Activated CD8-positive, alpha-beta memory T cell treated with anti-CD3 and anti-CD28 coated beads for 1 hour (primary cell): ENCODE results near the gene TXNRD2.
"Not testable (repeated sequence)": the region's sequence is repeated elsewhere in the genome, so short reads cannot be mapped to it uniquely, and the experiment has no call there.

ENCODE experiments used
- DNase-seq, 2 donors: peaks; one replicate each; pipeline ENCODE4 v3.0.0-alpha.2; 2020; ENCODE audit warnings: low read depth in 1 of 2; ENCODE audit errors: extremely low read depth in 1 of 2

TXNRD2 gene

DNA sequence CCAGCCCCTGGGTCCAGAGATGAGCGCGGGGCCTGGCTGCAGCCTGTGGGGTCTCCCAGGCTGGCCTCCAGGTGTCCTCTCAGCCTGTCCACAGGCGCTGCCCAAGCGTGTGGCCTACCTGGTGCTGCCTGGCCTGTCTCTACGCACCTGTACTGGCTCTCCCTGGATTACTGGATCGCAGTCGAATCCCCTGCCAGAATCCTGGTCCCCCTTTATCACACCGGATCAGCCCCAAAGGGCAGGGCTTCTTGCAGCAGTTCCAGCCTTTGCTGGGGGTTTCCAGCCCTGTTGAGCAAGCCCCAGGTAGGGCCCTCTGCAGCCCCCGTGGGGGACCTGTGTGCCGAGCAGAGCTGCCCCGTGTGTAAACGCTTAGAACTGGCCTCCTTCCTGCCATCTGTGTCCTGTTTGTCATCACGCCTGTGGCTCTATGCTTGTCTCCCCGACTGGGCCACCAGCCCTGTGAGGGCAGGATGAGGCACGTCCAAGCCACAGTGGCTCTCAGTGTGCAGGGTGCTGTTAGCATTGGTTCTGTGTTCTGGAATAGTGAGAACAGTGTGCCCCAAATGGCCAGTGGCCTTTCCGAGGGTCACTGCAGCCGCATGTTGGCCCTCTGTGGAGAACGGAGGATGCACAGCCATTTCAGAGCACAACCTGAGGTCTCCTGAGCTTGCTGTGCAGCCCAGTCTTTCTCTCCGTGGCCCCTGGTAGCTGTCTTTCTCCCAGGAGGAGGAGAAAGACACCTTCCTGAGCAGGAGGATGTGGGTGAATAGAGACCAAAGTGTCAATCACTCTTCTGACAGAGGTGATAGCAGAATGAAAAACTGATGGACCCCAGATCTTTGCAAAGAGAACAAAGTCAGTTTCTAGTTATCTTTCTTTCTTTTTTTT is 13.9 kb upstream of the TXNRD2 start:
- no peak for DNase-seq

DNA sequence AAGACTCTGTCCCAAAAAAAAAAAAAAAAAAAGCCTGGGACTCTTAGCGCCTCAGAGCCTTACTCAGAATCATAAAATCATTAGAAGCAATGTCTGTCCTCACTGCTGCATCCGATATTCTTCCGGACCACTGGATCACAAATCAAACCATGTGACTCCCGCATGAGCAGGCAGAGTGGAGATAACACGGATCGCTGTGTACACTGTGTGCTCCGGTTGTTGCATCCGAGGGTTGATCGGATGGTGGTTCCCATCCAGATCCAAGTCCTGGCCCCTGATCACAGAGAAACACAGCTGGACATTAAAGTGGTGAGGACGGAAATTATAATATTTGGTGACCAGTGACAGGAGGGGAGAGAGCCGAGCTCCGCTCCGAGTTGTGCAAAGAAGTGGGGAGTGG is 9.7 kb upstream of the TXNRD2 start:
- DNase-seq: no peak

DNA sequence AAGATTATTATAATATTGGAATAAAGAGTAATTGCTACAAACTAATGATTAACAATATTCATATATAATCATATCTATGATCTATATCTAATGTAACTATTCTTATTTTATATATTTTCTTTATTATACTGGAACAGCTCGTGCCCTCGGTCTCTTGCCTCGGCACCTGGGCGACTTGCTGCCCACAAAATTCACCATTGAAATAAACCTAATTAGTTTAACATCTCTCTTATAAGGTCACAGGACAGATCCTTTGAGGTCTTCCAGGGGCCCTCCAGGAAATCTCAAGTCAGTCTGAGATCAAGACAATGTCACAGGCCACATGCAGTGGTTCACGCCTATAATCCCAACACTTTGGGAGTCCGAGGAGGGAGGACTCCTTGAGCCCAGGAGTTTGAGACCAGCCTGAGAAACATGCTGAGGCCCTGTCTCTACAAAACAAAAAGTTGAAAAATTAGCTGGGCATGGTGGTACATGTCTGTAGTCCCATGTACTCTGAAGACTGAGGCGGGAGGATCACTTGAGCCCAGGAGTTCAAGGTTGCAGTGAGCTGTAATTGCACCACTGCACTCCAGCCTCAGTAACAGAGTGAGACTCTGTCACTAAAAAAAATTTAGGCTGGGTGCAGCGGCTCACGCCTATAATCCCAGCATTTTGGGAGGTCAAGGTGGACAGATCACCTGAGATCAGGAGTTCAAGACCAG is 6.6 kb upstream of the TXNRD2 start:
- DNase-seq: no peak

GRCh38 chr22:19943082-19944026 is 1.7 kb upstream of the TXNRD2 start:
- no peak for DNase-seq

DNA sequence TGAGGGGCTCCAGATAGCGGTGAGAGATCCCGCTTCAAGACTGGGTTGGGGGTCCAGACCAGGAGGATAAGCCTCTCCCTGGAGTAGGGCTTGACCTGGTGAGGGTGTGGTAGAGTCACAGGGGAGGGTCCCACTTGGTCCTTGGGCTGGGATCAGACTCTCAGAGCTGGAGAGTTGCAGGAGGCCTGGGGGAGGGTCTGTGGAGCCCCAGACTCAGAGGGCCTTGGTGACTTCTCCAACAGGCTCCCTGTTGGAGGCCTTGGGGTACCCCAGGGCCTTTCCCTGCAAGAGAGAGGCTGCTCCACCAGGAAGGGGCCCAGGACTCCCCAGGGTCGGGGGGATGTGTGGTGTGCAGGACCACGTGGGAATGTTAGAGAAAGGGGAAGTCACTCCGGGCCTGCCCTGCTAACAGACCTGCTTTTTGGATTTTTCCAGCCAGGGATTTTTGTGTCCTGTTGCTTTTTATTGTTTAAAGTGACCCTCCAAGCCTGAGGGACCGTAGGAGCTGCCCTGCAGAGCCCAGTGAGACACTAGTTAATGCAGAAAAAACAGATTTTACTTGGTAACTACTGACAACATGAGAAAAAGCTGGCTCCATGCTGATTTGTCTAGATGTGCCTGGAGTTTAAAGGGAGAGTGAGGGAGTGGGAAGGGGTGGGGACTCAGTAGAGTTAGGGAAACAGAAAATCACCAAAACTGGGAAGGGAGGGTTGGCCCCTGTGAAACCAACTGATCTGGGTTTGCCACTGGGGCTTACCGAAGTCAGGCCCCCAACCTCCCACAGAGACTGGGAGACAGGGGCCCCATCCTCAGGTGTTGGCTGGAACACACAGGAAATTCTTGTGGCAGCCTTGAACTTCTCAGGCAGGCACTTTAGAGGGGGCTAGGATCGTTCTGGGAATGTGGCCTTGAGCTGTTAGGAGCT is 801 bp upstream of the TXNRD2 start:
- DNase-seq: no peak

GRCh38 chr22:19940536-19941364 is 868 bp downstream of the TXNRD2 start:
- DNase-seq: no peak

DNA sequence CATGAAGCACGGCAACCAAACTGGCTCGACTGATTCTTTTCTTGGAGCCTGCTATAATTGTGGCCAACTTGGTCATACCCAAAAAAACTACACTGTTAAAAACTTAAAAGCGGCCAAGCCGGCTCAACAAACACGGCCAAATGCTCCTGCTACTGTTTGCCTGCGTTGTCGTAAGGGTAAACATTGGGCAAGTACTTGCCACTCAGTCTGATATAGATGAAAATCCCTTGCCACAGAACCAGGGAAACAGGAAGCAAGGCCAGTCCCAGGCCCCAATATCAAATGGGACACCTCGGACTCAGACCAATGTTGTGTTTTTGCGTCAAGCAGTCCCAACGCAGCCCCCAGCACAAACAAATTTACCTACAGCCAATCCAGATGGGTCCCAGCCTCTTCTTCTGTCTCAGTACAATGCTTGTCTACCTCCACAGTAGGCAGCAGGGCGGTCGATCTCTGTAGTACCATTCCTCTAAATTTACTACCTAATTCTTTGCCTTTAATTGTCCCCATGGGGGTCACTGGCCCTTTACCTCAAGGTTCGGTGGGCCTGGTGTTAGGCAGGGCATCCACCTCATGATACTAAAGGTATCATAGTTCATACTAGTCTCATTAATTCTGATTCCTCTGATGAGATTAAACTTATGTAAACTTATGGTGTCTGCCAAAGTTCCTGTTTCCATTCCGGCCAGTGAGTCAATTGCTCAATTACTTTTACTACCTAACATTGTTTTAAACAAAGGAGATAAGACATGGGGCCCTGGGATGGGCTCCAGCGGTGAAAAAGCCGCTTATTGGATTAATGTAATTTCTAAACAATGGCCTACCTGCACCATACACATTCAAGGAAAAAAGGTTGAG is 3.8 kb downstream of the TXNRD2 start:
- no peak for DNase-seq

- DNase-seq: no peak
Observed at GRCh38 chr22:19936513-19936912, 5.1 kb downstream of the TXNRD2 start.

DNA sequence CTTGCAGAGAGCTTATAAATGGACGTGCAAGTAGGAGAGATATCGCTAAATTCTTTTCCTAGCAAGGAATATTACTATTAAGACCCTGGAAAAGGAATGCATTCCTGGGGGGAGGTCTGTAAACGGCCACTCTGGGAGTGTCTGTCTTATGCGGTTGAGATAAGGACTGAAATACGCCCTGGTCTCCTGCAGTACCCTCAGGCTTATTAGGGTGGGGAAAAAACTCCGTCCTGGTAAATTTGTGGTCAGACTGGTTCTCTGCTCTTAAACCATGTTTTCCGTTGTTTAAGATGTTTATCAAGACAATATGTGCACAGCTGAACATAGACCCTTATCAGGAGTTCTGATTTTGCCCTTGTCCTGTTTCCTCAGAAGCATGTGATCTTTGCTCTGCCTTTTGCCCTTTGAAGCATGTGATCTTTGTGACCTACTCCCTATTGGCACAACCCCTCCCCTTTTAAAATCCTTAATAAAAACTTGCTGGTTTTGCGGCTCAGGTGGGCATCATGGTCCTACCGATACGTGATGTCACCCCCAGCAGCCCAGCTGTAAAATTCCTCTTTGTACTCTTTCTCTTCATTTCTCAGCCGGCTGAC is 6.4 kb downstream of the TXNRD2 start:
- DNase-seq: not testable (repeated sequence)

DNA sequence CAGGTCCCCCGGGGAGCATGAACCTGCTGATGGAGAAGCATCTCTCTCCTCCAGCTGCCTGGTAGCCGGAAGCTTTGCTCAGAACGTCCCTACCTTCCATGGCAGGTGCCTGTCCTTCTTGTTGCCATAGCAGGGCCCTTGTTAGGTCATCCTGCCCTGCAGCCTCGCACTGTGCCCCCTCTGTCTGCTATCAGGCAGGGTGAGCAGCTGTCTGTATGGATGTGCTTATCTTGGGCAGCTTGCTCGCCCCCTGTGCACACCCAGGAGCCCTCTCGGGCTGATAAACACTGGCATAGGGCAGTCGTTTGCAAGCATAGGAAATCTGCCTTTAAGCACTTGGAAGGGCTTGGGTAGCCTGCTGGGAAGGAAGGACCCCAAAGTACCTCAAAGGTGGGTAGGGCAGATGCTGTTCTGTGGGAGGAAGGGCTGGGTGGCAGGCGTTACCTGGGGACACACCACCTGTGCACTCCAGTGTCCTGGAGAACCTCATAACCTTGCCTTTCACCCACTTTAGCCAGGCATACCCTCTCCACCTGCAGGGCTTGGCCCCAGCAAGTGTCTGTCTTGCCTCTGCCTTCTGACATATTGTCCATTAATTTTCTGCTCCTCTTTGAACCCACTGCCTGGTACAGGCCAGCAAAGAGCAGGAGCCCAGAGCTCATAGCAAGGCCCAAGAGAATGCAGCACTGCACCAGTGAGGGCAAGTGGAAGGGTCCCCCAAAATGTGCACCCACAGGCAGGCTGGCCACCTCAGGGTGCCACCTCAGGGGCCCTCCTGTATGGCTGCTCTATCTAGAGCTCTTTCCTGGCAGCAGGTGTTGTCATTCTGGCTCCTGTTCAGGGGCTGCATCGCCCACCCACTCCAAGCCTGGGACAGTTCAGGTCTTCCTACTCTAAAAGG is 8.0 kb downstream of the TXNRD2 start:
- no peak for DNase-seq

- DNase-seq: no peak
Observed at GRCh38 chr22:19932367-19933206, 9.0 kb downstream of the TXNRD2 start.

GRCh38 chr22:19931514-19931913 is 10.1 kb downstream of the TXNRD2 start:
- DNase-seq: no peak

DNA sequence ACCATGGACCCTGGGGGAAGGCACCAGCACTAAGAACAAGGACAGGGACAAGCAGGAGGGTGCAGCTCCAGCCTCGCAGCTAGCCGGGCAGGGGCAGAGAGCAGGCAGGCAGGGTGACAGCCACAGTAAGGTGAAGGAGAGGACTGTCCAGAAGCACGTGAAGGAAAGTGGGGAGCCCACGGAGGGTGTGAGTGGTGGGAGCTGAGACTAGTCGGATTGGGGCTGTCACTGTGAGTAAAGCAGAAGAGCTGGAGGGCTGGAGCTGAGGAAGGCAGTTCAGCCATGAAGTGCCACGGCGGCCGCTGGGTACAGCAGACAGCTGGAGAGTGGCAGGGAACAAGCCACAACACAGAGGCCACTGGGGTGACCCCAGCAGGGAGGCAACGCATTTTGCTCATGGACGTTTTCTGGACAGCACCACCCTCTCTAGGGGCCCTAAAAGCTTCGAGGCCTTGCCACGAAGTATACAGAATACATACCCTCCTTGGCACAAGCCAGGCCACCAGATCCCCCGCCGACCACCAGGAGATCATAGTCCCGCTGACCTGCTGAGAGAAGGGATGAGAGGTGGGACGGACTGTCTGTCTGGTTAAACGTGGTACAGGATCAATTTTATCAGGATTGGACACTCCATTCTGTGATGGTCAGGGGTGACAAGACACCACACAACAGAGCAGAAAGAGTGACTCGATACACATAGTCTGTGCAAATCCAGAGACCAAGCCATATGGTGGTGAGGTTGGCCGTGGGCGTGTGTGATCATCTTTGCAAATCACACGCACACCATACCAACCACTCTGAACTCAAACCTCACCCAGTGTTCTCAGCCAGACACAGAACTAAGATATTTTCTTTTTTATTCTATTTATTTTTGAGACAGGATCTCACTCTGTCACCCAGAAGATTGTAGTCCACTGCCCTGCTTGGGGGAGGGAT is 10.8 kb downstream of the TXNRD2 start:
- DNase-seq: no peak

- no peak for DNase-seq
Observed at GRCh38 chr22:19929586-19930550, 11.8 kb downstream of the TXNRD2 start.
